GM19023 (cell line): ENCODE measurements around the gene NBEA.

Experiments used
- ATAC-seq: cut with Tn5 transposase; IDR thresholded peaks from one replicate; pipeline ENCODE4 v1.9.1; 2021; ENCODE audit warnings: mild to moderate bottlenecking, moderate library complexity; ENCODE audit not compliant: unreplicated experiment

NBEA gene

GRCh38 chr13:35695448-35695770, 753.3 kb downstream of the NBEA start:
- no peak for ATAC-seq

- no peak for ATAC-seq
These were observed 755.2 kb downstream of the NBEA start for GRCh38 chr13:35697186-35697730.

GRCh38 chr13:35698911-35699576, 757.0 kb downstream of the NBEA start:
- no peak for ATAC-seq

GRCh38 chr13:35699825-35700510, 757.9 kb downstream of the NBEA start:
- no peak for ATAC-seq

- ATAC-seq: no peak
These were observed 758.6 kb downstream of the NBEA start for GRCh38 chr13:35700671-35701070.

- no peak for ATAC-seq
These were observed 760.2 kb downstream of the NBEA start for GRCh38 chr13:35702316-35702715.

- no peak for ATAC-seq
These were observed 761.0 kb downstream of the NBEA start for GRCh38 chr13:35703061-35703460.

- no peak for ATAC-seq
These were observed 762.3 kb downstream of the NBEA start for GRCh38 chr13:35704331-35704730.

- ATAC-seq: no peak
These were observed 764.2 kb downstream of the NBEA start for GRCh38 chr13:35706281-35706680.

GRCh38 chr13:35706721-35707120, 764.7 kb downstream of the NBEA start:
- ATAC-seq: no peak

- ATAC-seq: no peak
These were observed 769.8 kb downstream of the NBEA start for GRCh38 chr13:35711909-35712308.

- no peak for ATAC-seq
These were observed 771.1 kb downstream of the NBEA start for GRCh38 chr13:35712907-35713761.

- ATAC-seq: no peak
These were observed 772.1 kb downstream of the NBEA start for GRCh38 chr13:35714121-35714520.

- no peak for ATAC-seq
These were observed 772.7 kb downstream of the NBEA start for GRCh38 chr13:35714588-35715377.

- ATAC-seq: no peak
These were observed 774.1 kb downstream of the NBEA start for GRCh38 chr13:35716186-35716585.

GRCh38 chr13:35716729-35717128, 774.7 kb downstream of the NBEA start:
- ATAC-seq: no peak

- no peak for ATAC-seq
These were observed 776.0 kb downstream of the NBEA start for GRCh38 chr13:35718084-35718483.

GRCh38 chr13:35720290-35720689, 778.2 kb downstream of the NBEA start:
- ATAC-seq: no peak

GRCh38 chr13:35720690-35721554, 778.9 kb downstream of the NBEA start:
- ATAC-seq: peak; percentile 61
